ENCODE results near the gene SLC6A20. TPM values are rescaled to one million over a fixed set of nuclear protein-coding genes. Genes with fewer than 3 reads are reported as not detected.
A peak's percentile ranks its signal among the peaks of the same experiment; 100 is the strongest.
"Not testable (repeated sequence)": the region's sequence is repeated elsewhere in the genome, so short reads cannot be mapped to it uniquely, and the experiment has no call there.

Gene SLC6A20
- total RNA-seq, 1 donor from 2014 or later: not detected

DNA sequence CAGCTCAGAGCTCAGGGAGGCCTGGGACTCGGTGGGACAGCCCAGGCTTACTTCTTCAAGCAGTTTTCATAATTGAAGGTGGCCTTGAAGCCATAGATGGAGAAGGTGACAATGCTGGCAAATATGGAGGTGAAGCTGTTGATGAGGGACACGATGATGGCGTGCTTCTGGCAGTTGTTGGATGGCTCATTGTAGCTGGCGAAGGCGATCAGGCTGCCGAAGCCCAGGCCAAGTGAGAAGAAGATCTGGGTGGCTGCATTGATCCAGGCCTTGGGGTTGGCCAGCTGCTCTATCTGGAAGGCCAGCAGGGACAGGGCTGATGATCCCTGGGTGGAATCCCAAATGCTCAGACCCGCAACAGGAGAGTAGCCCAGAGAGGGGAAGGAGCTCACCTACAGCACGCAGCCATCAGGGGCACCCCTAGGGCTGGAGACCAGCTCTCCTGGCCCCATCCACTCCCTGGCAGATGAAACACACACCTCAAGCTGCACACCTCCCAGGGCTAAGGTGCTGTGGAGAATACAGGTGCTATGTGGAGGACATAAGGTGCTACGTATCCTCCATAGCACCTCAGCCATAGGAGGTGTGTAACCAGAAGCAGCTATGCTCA lies 25.1 kb downstream of the SLC6A20 start:
- intact Hi-C loops (cut with DNase I): no loop called here
- ATAC-seq (no peak), DNase-seq (ENCODE audit: missing footprints) (no peak)

- intact Hi-C loops (cut with DNase I): no loop called here
- DNase-seq (ENCODE audit: missing footprints): no peak
- ATAC-seq: no peak
Measured at GRCh38 chr3:45765958-45766357, 30.4 kb downstream of the SLC6A20 start.

DNA sequence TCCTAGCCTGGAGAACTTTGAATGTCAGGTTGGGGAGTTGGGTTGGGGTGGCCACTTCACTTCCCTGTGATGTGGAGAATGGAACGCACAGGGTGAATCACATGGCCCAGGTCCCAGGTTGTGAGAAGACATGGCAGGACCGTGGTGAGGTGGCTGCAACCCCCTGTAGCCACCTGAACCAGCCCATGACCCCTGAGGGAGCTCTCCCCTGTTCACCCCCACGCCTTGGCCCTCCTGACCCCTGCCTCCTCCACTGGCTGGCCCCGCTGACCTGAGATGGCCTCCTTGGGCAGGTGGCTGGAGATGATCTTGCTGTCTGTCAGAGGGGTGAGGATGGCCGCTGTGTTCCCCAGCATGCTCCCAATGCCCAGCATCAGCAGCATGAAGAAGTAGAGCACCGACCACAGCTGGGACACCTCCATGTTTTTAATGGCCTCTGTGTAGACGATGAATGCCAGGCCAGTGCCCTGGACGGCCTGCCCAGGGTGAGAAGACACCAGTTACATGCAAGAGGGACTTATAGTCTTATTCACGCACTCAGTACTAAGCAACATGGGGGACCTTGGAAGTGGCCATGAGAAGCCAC lies 31.0 kb downstream of the SLC6A20 start:
- intact Hi-C loops (cut with DNase I): no loop called here
- DNase-seq (ENCODE audit: missing footprints): no peak
- no peak for ATAC-seq

DNA sequence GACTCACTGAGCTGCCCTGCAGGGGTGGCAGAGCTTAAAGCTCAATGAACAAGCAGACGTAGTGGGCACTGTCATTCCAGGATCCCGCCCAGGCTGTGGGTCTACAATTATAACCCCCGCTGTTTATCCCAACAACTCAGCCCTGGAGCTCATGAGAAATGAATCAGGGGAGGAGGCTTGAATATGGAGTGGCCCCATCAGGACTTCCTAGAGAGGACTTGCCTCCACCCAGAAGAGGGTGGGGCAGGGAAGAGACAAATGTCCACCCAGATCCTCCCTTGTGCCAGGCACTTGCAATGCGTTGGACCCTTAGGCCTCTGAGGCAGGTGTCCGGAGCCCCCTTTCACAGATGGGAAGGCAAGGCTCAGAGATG lies 33.0 kb downstream of the SLC6A20 start:
- intact Hi-C loops (cut with DNase I): loop anchor here (5.0 kb wide), 2 partner anchors 154 to 314 kb away; no protein-coding TSS in a partner anchor
- DNase-seq (ENCODE audit: missing footprints) (no peak), ATAC-seq (no peak)

- no peak for ATAC-seq
- intact Hi-C loops (cut with DNase I): loop anchor here (5.0 kb wide), 2 partner anchors 155 to 315 kb away; no protein-coding TSS in a partner anchor
- DNase-seq (ENCODE audit: missing footprints): no peak
Measured at GRCh38 chr3:45762647-45763302, 33.6 kb downstream of the SLC6A20 start.

DNA sequence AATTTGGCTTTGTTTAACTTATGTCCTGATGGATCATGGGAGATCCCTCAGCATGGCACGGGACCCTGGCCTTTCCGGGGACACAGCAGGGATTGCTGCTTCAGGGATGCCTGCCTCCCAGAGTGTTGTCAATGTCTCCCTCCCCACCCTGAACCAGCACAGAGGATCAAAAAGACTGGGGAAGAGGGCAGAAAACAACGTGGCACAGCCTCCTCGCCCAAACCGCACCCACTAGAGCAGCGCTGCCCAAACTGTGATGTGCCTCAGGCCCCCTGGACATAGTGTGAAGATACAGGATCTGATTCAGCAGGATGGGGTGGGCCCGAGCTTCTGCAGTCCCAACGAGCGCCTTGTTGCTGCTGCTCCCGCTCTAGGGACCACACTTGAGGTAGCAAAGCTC lies 34.5 kb downstream of the SLC6A20 start:
- intact Hi-C loops (cut with DNase I): loop anchor here (1.0 to 5.0 kb wide), 3 partner anchors 70 to 315 kb away; no protein-coding TSS in a partner anchor
- ATAC-seq (peak; percentile 16), DNase-seq (ENCODE audit: missing footprints) (no peak)

- ATAC-seq (peak; percentile 75), DNase-seq (ENCODE audit: missing footprints) (no peak)
- intact Hi-C loops (cut with DNase I): loop anchor here (1.0 to 5.0 kb wide), 3 partner anchors 71 to 316 kb away; no protein-coding TSS in a partner anchor
Measured at GRCh38 chr3:45760878-45761711, 35.2 kb downstream of the SLC6A20 start.

DNA sequence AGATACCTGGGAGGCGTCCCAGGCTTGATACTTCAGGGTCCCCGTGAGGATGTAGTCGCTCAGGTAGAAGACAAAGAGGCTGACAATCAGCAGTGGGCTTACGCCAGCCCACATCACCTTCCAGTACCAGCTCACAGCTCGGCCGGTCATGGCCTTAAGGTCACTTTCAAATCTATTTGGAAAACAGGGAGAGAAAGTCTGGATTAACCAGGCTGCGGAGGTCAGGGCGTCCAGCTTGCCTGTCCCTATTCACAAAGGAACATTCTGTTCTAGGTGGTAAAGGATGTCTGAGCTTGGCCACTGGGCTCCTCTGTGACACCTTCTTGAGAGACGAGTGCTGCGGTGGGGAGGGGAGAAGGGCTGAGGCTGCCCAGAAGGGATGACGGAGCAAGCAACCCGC lies 36.5 kb downstream of the SLC6A20 start:
- no peak for DNase-seq (ENCODE audit: missing footprints)
- ATAC-seq: no peak
- intact Hi-C loops (cut with DNase I): loop anchor here (5.0 kb wide), 2 partner anchors 157 to 317 kb away; no protein-coding TSS in a partner anchor

DNA sequence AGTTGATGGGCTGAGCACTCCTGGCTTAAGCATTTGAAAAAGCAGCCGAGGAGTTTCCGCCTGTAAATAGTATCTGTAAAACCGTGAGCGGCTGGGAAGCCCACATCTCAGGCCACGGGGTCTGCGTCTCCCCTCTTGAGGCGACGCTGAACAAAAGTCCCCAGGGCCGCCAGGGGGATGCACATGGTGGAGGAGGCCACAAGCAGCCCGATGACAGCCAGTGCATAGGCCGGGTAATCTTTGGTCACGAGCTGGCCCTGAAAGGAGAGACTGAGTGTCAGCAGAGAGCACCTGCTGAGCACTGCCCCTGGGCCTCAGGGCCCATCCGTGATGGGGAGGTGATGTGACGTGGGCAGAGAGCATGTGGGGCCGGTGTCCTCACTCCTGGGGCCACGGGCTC lies 37.5 kb downstream of the SLC6A20 start:
- intact Hi-C loops (cut with DNase I): no loop called here
- no peak for ATAC-seq

GRCh38 chr3:45757141-45757540 lies 39.2 kb downstream of the SLC6A20 start:
- DNase-seq (ENCODE audit: missing footprints); intact Hi-C loops (cut with DNase I); ATAC-seq: not testable (repeated sequence)

More for the DNA sequence above, 37.5 kb downstream of the SLC6A20 start:
- DNase-seq (ENCODE audit: missing footprints): no peak

GRCh38 chr3:45756055-45756454 lies 40.3 kb downstream of the SLC6A20 start:
- intact Hi-C loops (cut with DNase I): no loop called here
- no peak for ATAC-seq

DNA sequence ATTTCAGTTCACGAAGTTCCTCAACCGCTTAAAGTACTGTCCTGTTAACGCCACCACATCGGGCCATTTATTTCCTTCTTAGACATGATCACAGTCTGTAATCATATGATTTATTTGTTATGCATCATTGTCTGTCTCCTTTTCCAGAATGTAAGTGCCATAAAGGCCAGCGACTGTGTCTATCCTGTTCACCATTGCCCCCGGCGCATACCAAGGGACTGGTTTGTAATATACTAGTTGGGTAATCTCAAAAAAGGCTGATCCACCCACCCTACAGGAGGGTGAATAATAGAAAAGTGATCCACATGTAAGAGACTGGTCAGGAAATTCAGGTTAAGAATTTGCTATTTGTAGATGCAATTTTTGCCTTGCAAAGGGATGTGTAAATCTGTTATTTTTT lies 41.9 kb downstream of the SLC6A20 start:
- intact Hi-C loops (cut with DNase I): no loop called here
- ATAC-seq: no peak
- no peak for DNase-seq (ENCODE audit: missing footprints)

More at GRCh38 chr3:45756055-45756454, 40.3 kb downstream of the SLC6A20 start:
- no peak for DNase-seq (ENCODE audit: missing footprints)

- DNase-seq (ENCODE audit: missing footprints) (no peak), ATAC-seq (no peak)
- intact Hi-C loops (cut with DNase I): no loop called here
Measured at GRCh38 chr3:45753095-45753494, 43.2 kb downstream of the SLC6A20 start.

- intact Hi-C loops (cut with DNase I): no loop called here
- DNase-seq (ENCODE audit: missing footprints) (no peak), ATAC-seq (no peak)
Measured at GRCh38 chr3:45751537-45752242, 44.6 kb downstream of the SLC6A20 start.

DNA sequence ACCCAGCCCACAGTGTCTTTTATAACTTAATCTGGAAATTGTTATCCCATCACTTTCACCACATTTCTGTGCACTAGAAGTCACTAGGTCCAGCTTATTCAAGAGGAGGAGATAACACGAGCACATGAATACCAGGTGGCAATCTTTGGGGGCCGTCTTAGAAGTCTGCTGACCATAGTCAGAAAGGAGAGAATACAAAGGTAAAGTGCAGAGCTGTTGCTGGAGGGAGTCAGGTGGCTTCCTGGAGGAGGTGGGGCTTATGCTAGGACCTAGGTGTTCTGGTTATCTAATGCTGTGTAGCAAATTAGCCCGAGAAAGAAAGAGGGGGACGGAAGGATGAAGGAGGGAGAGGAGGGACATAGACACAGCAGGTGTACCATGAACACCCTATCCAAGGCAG lies 46.5 kb downstream of the SLC6A20 start:
- no peak for ATAC-seq
- DNase-seq (ENCODE audit: missing footprints): no peak
- intact Hi-C loops (cut with DNase I): no loop called here

GRCh38 chr3:45749036-45749600 lies 47.2 kb downstream of the SLC6A20 start:
- intact Hi-C loops (cut with DNase I); DNase-seq (ENCODE audit: missing footprints); ATAC-seq: not testable (repeated sequence)

- ATAC-seq (no peak), DNase-seq (ENCODE audit: missing footprints) (no peak)
- intact Hi-C loops (cut with DNase I): no loop called here
Measured at GRCh38 chr3:45748068-45748467, 48.3 kb downstream of the SLC6A20 start.
